Measurements from ENCODE around the gene DGKD. TPM values are rescaled to one million over a fixed set of nuclear protein-coding genes. Genes with fewer than 3 reads are reported as not detected.
A peak's percentile ranks its signal among the peaks of the same experiment; 100 is the strongest.

The DGKD gene
- total RNA-seq, 3 donors from 2014 or later: 17.1 to 41.3 (median 37.3) TPM

- DNase-seq (ENCODE audit: low spot score in 2 of 2): no peak
- TF ChIP-seq POLR2AphosphoS5 (IDR thresholded peaks at IDR 0.05) (no peak), CTCF (IDR thresholded peaks at IDR 0.05) (no peak), POLR2A (IDR thresholded peaks at IDR 0.05) (no peak)
- intact Hi-C loops (cut with DNase I; ENCODE audit: low total_unique reads): no loop called here
- H3K27me3 ChIP-seq: no peaks in the 10 kb centered on the region
- H3K4me1 ChIP-seq: no peaks in the 10 kb centered on the region
- H3K9me3 ChIP-seq: no peaks in the 10 kb centered on the region
- H3K36me3 ChIP-seq: peaks cover 11% of the 10 kb centered on the region
- no peak overlapping the region for H3K4me3 ChIP-seq
- no peak overlapping the region for H3K27ac ChIP-seq
These were observed 123.5 kb downstream of the DGKD start for GRCh38 chr2:233477548-233478433.

GRCh38 chr2:233479616-233480489 lies 125.6 kb downstream of the DGKD start:
- intact Hi-C loops (cut with DNase I; ENCODE audit: low total_unique reads): no loop called here
- no peaks in the 10 kb centered on the region for H3K4me1 ChIP-seq
- no peak for TF ChIP-seq POLR2AphosphoS5 (IDR thresholded peaks at IDR 0.05)
- no peak for TF ChIP-seq CTCF (IDR thresholded peaks at IDR 0.05)
- TF ChIP-seq POLR2A (IDR thresholded peaks at IDR 0.05): no peak
- H3K36me3 ChIP-seq: peaks cover 11% of the 10 kb centered on the region
- peak overlapping the region in 1 of 2 donors; percentile 69 for H3K27ac ChIP-seq
- no peak overlapping the region for H3K4me3 ChIP-seq
- no peaks in the 10 kb centered on the region for H3K9me3 ChIP-seq
- no peaks in the 10 kb centered on the region for H3K27me3 ChIP-seq
- DNase-seq (ENCODE audit: low spot score in 2 of 2): no peak

GRCh38 chr2:233480490-233481202 lies 126.4 kb downstream of the DGKD start:
- intact Hi-C loops (cut with DNase I; ENCODE audit: low total_unique reads): no loop called here
- no peaks in the 10 kb centered on the region for H3K4me1 ChIP-seq
- H3K27me3 ChIP-seq: no peaks in the 10 kb centered on the region
- peak overlapping the region; percentile 40 to 69 for H3K27ac ChIP-seq
- peaks cover 7% of the 10 kb centered on the region for H3K36me3 ChIP-seq
- peak overlapping the region in 1 of 3 donors; percentile 25 for H3K4me3 ChIP-seq
- TF ChIP-seq POLR2A (IDR thresholded peaks at IDR 0.05) (no peak), POLR2AphosphoS5 (IDR thresholded peaks at IDR 0.05) (no peak), CTCF (IDR thresholded peaks at IDR 0.05) (no peak)
- no peaks in the 10 kb centered on the region for H3K9me3 ChIP-seq
- DNase-seq (ENCODE audit: low spot score in 2 of 2): peak; percentile 73 to 86

GRCh38 chr2:233481368-233482142 lies 127.3 kb downstream of the DGKD start:
- DNase-seq (ENCODE audit: low spot score in 2 of 2): no peak
- Histone ChIP-seq H3K27ac (peak overlapping the region; percentile 55 to 68), H3K4me3 (peak overlapping the region in 2 of 3 donors; percentile 27 to 54), H3K36me3 (no peaks in the 10 kb centered on the region), H3K27me3 (no peaks in the 10 kb centered on the region), H3K9me3 (no peaks in the 10 kb centered on the region), H3K4me1 (no peaks in the 10 kb centered on the region)
- no peak for TF ChIP-seq CTCF (IDR thresholded peaks at IDR 0.05)
- no peak for TF ChIP-seq POLR2AphosphoS5 (IDR thresholded peaks at IDR 0.05)
- TF ChIP-seq POLR2A (IDR thresholded peaks at IDR 0.05): no peak
- intact Hi-C loops (cut with DNase I; ENCODE audit: low total_unique reads): no loop called here
